Mesodermal cell (in vitro differentiated cells): ENCODE measurements around the gene ZMAT3.

Source experiments
- H3K27ac ChIP-seq: 2 replicates; pipeline ENCODE4 v1.7.0; 2013; ENCODE audit warnings: mild to moderate bottlenecking, low read depth, low read length, moderate library complexity; ENCODE audit not compliant: severe bottlenecking
- H3K36me3 ChIP-seq: 2 replicates; pipeline ENCODE4 v1.7.1; 2013; ENCODE audit warnings: mild to moderate bottlenecking, low read length, moderate library complexity; ENCODE audit not compliant: control insufficient read depth, insufficient read depth
- H3K4me1 ChIP-seq: one replicate; pipeline ENCODE4 v1.7.1; 2013; ENCODE audit warnings: mild to moderate bottlenecking, low read length; ENCODE audit not compliant: insufficient read depth, control insufficient read depth, poor library complexity, severe bottlenecking
- H3K4me3 ChIP-seq: 2 replicates; pipeline ENCODE4 v1.7.0; 2013; ENCODE audit warnings: low read length, control low read depth, mild to moderate bottlenecking; ENCODE audit not compliant: insufficient read depth, poor library complexity, severe bottlenecking; ENCODE audit errors: extremely low read depth
- H3K9me3 ChIP-seq: 2 replicates; pipeline ENCODE4 v1.7.1; 2013; ENCODE audit warnings: mild to moderate bottlenecking, low read length, moderate library complexity; ENCODE audit not compliant: control insufficient read depth
- WGBS, 2 experiments: methylation state at CpG; one replicate each; pipeline ENCODE4 v1.1.5; 2013; ENCODE audit warnings: missing lambda C conversion rate in 2 of 2; ENCODE audit not compliant: insufficient coverage in 2 of 2; 5-methylcytosine and 5-hydroxymethylcytosine counted together

The ZMAT3 gene

GRCh38 chr3:179021119-179021903 lies 50.3 kb downstream of the ZMAT3 start:
- Histone ChIP-seq H3K4me3 (no peak overlapping the region), H3K36me3 (peaks cover 18% of the 10 kb centered on the region), H3K9me3 (no peaks in the 10 kb centered on the region), H3K27ac (no peak overlapping the region), H3K4me1 (peaks cover 2% of the 10 kb centered on the region)
- 100% methylated on average over 1 of the region's 4 CpGs for WGBS, 2 experiments

- H3K4me3 ChIP-seq, result no peak overlapping the region
- H3K4me1 ChIP-seq, result no peaks in the 10 kb centered on the region
- peaks cover 18% of the 10 kb centered on the region for H3K36me3 ChIP-seq
- H3K9me3 ChIP-seq, result no peaks in the 10 kb centered on the region
- no peak overlapping the region for H3K27ac ChIP-seq
- WGBS, 2 experiments, result 92% methylated on average over 2 to 3 of the region's 4 CpGs
Measured at GRCh38 chr3:179020112-179020511, 51.5 kb downstream of the ZMAT3 start.

- Histone ChIP-seq H3K36me3 (peaks cover 10% of the 10 kb centered on the region), H3K9me3 (no peaks in the 10 kb centered on the region)
Measured at GRCh38 chr3:179018808-179019207, 52.8 kb downstream of the ZMAT3 start.

GRCh38 chr3:179016979-179017670 lies 54.5 kb downstream of the ZMAT3 start:
- no peak overlapping the region for H3K27ac ChIP-seq
- H3K4me3 ChIP-seq, result no peak overlapping the region
- WGBS, 2 experiments, result 79 to 83% methylated on average over 3 to 6 of the region's 9 CpGs
- H3K36me3 ChIP-seq, result peaks cover 10% of the 10 kb centered on the region
- H3K4me1 ChIP-seq, result no peaks in the 10 kb centered on the region
- peaks cover 3% of the 10 kb centered on the region for H3K9me3 ChIP-seq

More at GRCh38 chr3:179018808-179019207, 52.8 kb downstream of the ZMAT3 start:
- H3K4me1 ChIP-seq, result no peaks in the 10 kb centered on the region
- H3K27ac ChIP-seq, result no peak overlapping the region
- H3K4me3 ChIP-seq, result no peak overlapping the region
- no CpG with 5 or more reads among the region's 1 CpG for WGBS, 2 experiments

GRCh38 chr3:179015551-179016020 lies 56.0 kb downstream of the ZMAT3 start:
- WGBS, 2 experiments, result 0% methylated on average over 1 of the region's 1 CpG; no CpG with 5 or more reads in 1 of the 2 experiments
- Histone ChIP-seq H3K27ac (no peak overlapping the region), H3K36me3 (peaks cover 2% of the 10 kb centered on the region), H3K4me3 (no peak overlapping the region), H3K4me1 (no peaks in the 10 kb centered on the region), H3K9me3 (peaks cover 3% of the 10 kb centered on the region)

GRCh38 chr3:179005706-179006105 lies 65.9 kb downstream of the ZMAT3 start:
- WGBS, 2 experiments, result 100% methylated on average over 1 of the region's 2 CpGs; no CpG with 5 or more reads in 1 of the 2 experiments
- Histone ChIP-seq H3K27ac (no peak overlapping the region), H3K9me3 (no peaks in the 10 kb centered on the region), H3K36me3 (peaks cover 5% of the 10 kb centered on the region), H3K4me3 (no peak overlapping the region), H3K4me1 (no peaks in the 10 kb centered on the region)

GRCh38 chr3:179005213-179005612 lies 66.4 kb downstream of the ZMAT3 start:
- H3K4me1 ChIP-seq, result no peaks in the 10 kb centered on the region
- 81 to 100% methylated on average over 2 to 3 of the region's 4 CpGs for WGBS, 2 experiments
- H3K9me3 ChIP-seq, result no peaks in the 10 kb centered on the region
- H3K4me3 ChIP-seq, result no peak overlapping the region
- peaks cover 8% of the 10 kb centered on the region for H3K36me3 ChIP-seq
- H3K27ac ChIP-seq, result no peak overlapping the region

GRCh38 chr3:179000659-179001058 lies 71.0 kb downstream of the ZMAT3 start:
- Histone ChIP-seq H3K4me1 (no peaks in the 10 kb centered on the region), H3K36me3 (peaks cover 15% of the 10 kb centered on the region)
- WGBS, 2 experiments, result 68 to 86% methylated on average over 3 of the region's 3 CpGs

GRCh38 chr3:179000144-179000543 lies 71.5 kb downstream of the ZMAT3 start:
- H3K36me3 ChIP-seq, result peaks cover 15% of the 10 kb centered on the region
- no peaks in the 10 kb centered on the region for H3K9me3 ChIP-seq
- H3K27ac ChIP-seq, result no peak overlapping the region
- H3K4me3 ChIP-seq, result no peak overlapping the region
- no peaks in the 10 kb centered on the region for H3K4me1 ChIP-seq

More at GRCh38 chr3:179000659-179001058, 71.0 kb downstream of the ZMAT3 start:
- Histone ChIP-seq H3K27ac (no peak overlapping the region), H3K4me3 (no peak overlapping the region), H3K9me3 (no peaks in the 10 kb centered on the region)

GRCh38 chr3:178996399-178996798 lies 75.2 kb downstream of the ZMAT3 start:
- WGBS, 2 experiments, result 84 to 100% methylated on average over 2 of the region's 2 CpGs
- Histone ChIP-seq H3K36me3 (peaks cover 15% of the 10 kb centered on the region), H3K4me1 (no peaks in the 10 kb centered on the region), H3K9me3 (no peaks in the 10 kb centered on the region), H3K4me3 (no peak overlapping the region), H3K27ac (no peak overlapping the region)

- WGBS, 2 experiments, result 82 to 91% methylated on average over 2 to 3 of the region's 3 CpGs
- Histone ChIP-seq H3K4me3 (no peak overlapping the region), H3K27ac (no peak overlapping the region), H3K36me3 (no peaks in the 10 kb centered on the region), H3K4me1 (no peaks in the 10 kb centered on the region), H3K9me3 (peaks cover 43% of the 10 kb centered on the region)
Measured at GRCh38 chr3:178990293-178990692, 81.3 kb downstream of the ZMAT3 start.
